Measurements from ENCODE around the gene GET3.

- TF ChIP-seq CTCF (conservative IDR thresholded peaks at IDR 0.05 in 1 of 2, IDR thresholded peaks at IDR 0.05 in 1 of 2; ENCODE audit: extremely low read depth in 1 of 2, insufficient read depth in 1 of 2, low read depth in 1 of 2, low read length in 2 of 2), result no peak
- TF ChIP-seq EZH2 (IDR thresholded peaks at IDR 0.05; ENCODE audit: borderline replicate concordance, low read length), result no peak
Measured at GRCh38 chr19:12759686-12760085, 22.4 kb downstream of the GET3 start.
